ENCODE measurements around the gene SP8.

GRCh38 chr7:20737840-20738448, 48.7 kb downstream of the SP8 start:
- no peak for TF ChIP-seq POLR2AphosphoS5 (IDR thresholded peaks at IDR 0.05)
- TF ChIP-seq CTCF (IDR thresholded peaks at IDR 0.05): no peak
- TF ChIP-seq EP300 (IDR thresholded peaks at IDR 0.05): no peak

Data from stomach (tissue), 4 donors.